ENCODE measurements around the gene FAM43B.

DNA sequence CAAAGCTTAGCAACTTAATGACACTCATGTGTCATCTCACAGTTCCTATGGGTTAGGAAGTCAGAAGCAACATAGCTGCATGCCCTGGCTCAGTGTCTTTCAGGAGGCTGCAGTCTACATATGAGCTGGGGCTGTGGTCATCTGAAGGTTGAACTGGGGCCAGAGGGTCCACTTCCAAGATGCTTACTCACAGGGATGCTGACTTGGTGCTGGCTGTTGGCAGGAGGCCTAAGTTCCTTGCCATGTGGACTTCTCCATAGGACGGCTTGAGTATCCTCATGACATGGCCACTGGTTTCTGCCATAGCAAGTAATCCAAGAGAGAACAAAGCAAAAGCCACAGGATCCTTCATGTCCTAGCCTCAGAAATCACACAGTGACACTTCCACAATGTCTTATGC is 12.1 kb upstream of the FAM43B start:
- TF ChIP-seq CTCF (IDR thresholded peaks at IDR 0.05 in 4 of 5, conservative IDR thresholded peaks at IDR 0.05 in 1 of 5) = no peak
- TF ChIP-seq POLR2A (IDR thresholded peaks at IDR 0.05) = no peak

Data from gastrocnemius medialis (tissue), 4 donors.